BE2C (cell line): ENCODE results near the gene NEIL1.
A peak's percentile ranks its signal among the peaks of the same experiment; 100 is the strongest.

Source experiments
- DNase-seq: peaks from one replicate; pipeline ENCODE4 v3.0.0-alpha.2; 2020
- H3K27me3 ChIP-seq: fragments of 250-450 bp; sonication (Bioruptor Pico); 2 replicates; pipeline ENCODE4 v1.5.1; 2020; ENCODE audit warnings: mild to moderate bottlenecking
- H3K36me3 ChIP-seq: fragments of 250-450 bp; sonication (Bioruptor Pico); 2 replicates; pipeline ENCODE4 v1.5.1; 2020; ENCODE audit warnings: mild to moderate bottlenecking
- H3K4me1 ChIP-seq: fragments of 250-450 bp; sonication (Bioruptor Pico); 2 replicates; pipeline ENCODE4 v1.5.1; 2020
- H3K4me3 ChIP-seq: 2 replicates; pipeline ENCODE4 v1.5.1; 2011; ENCODE audit warnings: low read depth, low read length
- H3K9me3 ChIP-seq: fragments of 250-450 bp; sonication (Bioruptor Pico); 2 replicates; pipeline ENCODE4 v1.5.1; 2020
- TF ChIP-seq, protein P1 (sequence below): IDR thresholded peaks from 2 replicates; pipeline ENCODE4 v1.5.1; 2012; ENCODE audit warnings: mild to moderate bottlenecking, low read depth, low read length

The NEIL1 gene

DNA sequence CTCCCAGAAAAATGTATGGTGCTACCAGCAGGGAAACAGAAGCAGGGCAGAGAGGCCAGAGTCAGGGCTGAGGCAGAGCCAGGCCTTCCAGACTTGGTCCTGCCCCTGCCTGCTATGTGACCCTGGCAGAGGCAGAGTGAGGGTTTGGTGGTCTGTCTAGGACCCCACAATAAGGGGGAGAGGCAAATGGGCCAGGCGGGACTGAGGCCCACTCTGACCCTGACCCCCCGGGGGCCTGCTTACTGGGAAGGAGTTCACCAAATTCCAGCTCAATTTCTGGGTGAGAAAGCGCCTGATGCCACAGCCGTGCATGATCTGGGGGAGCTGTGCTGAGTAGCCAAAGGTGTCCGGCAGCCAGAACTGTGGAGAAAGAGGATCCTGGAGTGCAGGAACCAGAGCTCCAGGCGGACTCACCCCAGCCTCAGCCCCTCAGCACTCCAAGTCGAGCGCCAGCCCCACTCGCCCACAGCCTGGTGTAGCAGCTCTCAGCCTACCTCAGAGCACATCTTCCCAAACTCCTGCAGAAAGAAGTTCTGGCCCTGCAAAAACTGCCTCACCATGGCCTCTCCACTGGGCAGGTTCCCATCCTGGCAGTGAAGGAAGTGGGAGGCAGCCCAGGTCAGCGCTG, 14.6 kb downstream of the NEIL1 start:
- Histone ChIP-seq H3K4me1 (no peaks in the 10 kb centered on the region), H3K9me3 (no peaks in the 10 kb centered on the region), H3K27me3 (no peaks in the 10 kb centered on the region), H3K36me3 (peaks cover 42% of the 10 kb centered on the region), H3K4me3 (no peak overlapping the region)
- TF ChIP-seq, protein P1, sequence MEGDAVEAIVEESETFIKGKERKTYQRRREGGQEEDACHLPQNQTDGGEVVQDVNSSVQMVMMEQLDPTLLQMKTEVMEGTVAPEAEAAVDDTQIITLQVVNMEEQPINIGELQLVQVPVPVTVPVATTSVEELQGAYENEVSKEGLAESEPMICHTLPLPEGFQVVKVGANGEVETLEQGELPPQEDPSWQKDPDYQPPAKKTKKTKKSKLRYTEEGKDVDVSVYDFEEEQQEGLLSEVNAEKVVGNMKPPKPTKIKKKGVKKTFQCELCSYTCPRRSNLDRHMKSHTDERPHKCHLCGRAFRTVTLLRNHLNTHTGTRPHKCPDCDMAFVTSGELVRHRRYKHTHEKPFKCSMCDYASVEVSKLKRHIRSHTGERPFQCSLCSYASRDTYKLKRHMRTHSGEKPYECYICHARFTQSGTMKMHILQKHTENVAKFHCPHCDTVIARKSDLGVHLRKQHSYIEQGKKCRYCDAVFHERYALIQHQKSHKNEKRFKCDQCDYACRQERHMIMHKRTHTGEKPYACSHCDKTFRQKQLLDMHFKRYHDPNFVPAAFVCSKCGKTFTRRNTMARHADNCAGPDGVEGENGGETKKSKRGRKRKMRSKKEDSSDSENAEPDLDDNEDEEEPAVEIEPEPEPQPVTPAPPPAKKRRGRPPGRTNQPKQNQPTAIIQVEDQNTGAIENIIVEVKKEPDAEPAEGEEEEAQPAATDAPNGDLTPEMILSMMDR, result no peak
- DNase-seq, result no peak

DNA sequence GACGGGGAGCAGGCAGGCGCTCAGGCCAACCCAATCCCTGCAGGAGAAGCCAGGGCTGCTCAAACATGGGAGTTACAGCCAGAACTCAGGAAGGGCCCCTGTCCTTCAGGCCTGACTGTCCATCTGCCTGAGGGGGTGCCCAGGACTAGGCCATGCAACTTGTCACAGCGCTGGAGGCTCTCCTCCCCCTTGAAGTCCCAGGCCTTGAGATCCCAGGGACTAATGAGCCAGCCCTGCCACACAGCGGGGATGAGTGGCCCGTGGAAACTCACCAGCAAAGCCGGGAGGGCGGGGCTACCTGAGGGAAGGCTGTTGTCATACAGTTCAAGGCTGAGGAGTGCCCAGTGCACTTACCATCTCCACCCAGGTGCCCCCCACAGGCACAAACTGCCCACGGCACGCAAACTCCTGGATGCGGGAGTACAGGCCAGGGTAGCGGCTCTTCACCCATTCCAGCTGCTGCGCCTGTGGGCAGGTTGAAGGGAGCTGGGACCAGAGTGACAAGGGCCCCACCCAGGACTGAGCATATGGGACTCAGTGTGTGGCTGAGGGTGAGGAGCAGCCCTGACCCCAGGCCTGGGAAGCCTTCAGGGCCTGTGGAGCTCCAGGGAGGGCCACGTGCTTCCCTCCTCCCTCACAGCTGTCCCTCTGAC, 15.3 kb downstream of the NEIL1 start:
- H3K9me3 ChIP-seq, result no peaks in the 10 kb centered on the region
- TF ChIP-seq, protein P1, result no peak
- H3K36me3 ChIP-seq, result peaks cover 45% of the 10 kb centered on the region
- no peak for DNase-seq
- no peak overlapping the region for H3K4me3 ChIP-seq
- no peaks in the 10 kb centered on the region for H3K4me1 ChIP-seq
- H3K27me3 ChIP-seq, result no peaks in the 10 kb centered on the region

DNA sequence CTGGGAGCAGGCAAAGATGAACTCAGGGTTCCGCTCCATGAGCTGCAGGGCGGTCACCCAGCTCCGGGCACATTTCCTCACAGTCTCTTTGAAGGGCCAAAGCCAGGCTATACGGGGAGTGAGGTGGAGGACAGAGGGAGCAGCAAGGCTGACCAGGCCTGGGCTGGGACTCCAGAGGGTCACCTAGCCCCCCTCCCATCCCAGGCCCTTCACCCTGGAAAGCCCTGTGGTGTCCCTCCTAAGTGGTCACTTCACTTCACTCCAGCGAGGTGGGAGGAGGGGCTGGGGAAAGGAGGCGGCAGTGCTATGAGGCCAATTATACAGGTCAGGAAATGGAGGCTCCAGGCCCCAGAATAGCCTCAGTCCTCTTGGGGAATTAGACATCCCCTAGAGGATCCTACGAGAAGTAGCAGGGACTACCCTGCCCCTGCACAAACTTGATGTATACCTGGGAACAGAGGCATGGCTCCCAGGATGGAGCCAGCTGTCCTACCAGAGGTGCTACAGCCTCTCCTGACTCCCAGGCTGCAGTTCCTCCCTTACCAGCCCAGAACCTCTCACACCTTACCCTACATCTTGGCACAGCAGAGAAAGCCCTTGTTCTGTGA, 15.9 kb downstream of the NEIL1 start:
- no peaks in the 10 kb centered on the region for H3K9me3 ChIP-seq
- peaks cover 45% of the 10 kb centered on the region for H3K36me3 ChIP-seq
- no peak overlapping the region for H3K4me3 ChIP-seq
- no peak for DNase-seq
- no peaks in the 10 kb centered on the region for H3K27me3 ChIP-seq
- TF ChIP-seq, protein P1, result 0 out of 2 replicates have a peak, but pooled peaks have one; percentile 6
- H3K4me1 ChIP-seq, result no peaks in the 10 kb centered on the region

DNA sequence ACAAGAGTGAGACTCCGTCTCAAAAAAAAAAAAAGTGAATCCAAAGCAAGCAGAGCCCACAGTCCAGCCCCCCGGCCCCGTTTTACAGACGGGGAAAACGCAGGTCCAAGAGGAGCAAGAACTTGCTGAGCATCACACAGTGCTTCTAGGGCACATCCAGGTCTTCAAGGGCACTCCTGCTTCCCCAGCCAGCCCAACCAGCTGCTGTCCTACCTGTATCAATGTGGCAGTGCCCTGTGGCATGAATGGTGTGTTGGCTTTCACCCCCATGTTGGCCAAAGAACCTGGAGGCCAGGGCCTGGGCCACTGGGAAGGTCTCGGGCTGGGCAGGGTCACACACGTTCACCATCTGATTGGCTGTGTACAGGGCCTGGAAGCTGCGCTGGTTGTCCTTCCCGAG, 16.9 kb downstream of the NEIL1 start:
- no peaks in the 10 kb centered on the region for H3K9me3 ChIP-seq
- no peaks in the 10 kb centered on the region for H3K4me1 ChIP-seq
- no peak overlapping the region for H3K4me3 ChIP-seq
- peaks cover 39% of the 10 kb centered on the region for H3K36me3 ChIP-seq
- TF ChIP-seq, protein P1, result no peak
- no peaks in the 10 kb centered on the region for H3K27me3 ChIP-seq
- no peak for DNase-seq

DNA sequence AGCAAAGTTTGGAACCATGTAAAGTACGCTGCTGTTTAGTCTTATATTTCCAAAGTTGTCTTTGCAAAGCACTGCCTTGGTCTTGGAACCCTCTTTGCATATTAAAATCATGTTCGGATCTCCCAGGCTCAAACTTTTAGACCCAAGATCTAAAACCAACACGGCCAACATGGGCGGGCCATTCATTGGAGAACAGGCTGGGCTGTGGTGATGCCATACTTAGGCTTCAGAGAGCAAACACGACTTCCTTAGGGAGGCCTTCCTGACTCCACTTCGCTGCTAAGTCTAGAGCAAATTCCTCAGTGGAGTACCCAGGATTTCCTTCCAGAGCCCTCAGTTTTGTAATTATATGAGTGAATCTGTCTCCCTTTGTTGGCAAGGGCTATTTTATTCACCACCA, 18.0 kb downstream of the NEIL1 start:
- Histone ChIP-seq H3K36me3 (peaks cover 32% of the 10 kb centered on the region), H3K4me3 (no peak overlapping the region), H3K9me3 (no peaks in the 10 kb centered on the region), H3K4me1 (no peaks in the 10 kb centered on the region), H3K27me3 (no peaks in the 10 kb centered on the region)
- TF ChIP-seq, protein P1, result no peak
- no peak for DNase-seq

DNA sequence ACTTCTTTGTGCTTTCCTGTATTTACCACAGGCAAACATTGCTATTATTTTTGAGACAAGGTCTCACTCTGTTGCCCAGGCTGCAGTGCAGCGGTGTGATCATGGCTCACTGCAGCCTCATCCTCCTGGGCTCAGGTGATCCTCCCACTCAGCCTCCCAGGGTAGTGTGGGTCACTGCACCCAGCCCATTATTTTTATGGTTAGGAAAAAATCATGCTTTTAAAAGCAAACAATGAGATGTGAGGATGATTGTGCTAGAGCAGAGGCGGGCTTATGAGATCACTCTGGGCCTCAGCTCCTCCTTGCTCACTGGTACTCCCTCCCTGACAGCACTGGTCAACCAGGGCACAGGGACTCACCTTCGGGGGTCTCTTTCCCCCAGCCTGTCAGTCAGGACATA, 19.3 kb downstream of the NEIL1 start:
- no peaks in the 10 kb centered on the region for H3K4me1 ChIP-seq
- peaks cover 29% of the 10 kb centered on the region for H3K36me3 ChIP-seq
- H3K27me3 ChIP-seq, result no peaks in the 10 kb centered on the region
- TF ChIP-seq, protein P1, result no peak
- no peak for DNase-seq
- H3K4me3 ChIP-seq, result no peak overlapping the region
- no peaks in the 10 kb centered on the region for H3K9me3 ChIP-seq
